Epithelial cell of esophagus (primary cell): ENCODE results near the gene PLVAP.

Source experiments
- DNase-seq: peaks from one replicate; pipeline ENCODE4 v3.0.0; 2010; ENCODE audit warnings: low read depth
- H3K4me3 ChIP-seq: 2 replicates; pipeline ENCODE4 v1.5.1; 2011; ENCODE audit warnings: mild to moderate bottlenecking, low read length, control low read depth
- CTCF ChIP-seq: IDR thresholded peaks from 2 replicates; pipeline ENCODE4 v1.5.1; 2011; ENCODE audit warnings: low read depth, mild to moderate bottlenecking, low read length, control low read depth, inconsistent platforms; ENCODE audit not compliant: insufficient read depth; ENCODE audit errors: missing control alignments

The PLVAP gene

GRCh38 chr19:17318966-17319365 lies 58.2 kb downstream of the PLVAP start:
- no peak for DNase-seq
- TF ChIP-seq CTCF, result no peak
- H3K4me3 ChIP-seq, result no peak overlapping the region

- H3K4me3 ChIP-seq, result no peak overlapping the region
- TF ChIP-seq CTCF, result no peak
- DNase-seq, result no peak
Measured at GRCh38 chr19:17314007-17314593, 63.0 kb downstream of the PLVAP start.

GRCh38 chr19:17312189-17313113 lies 64.7 kb downstream of the PLVAP start:
- no peak for DNase-seq
- TF ChIP-seq CTCF, result no peak
- no peak overlapping the region for H3K4me3 ChIP-seq

DNA sequence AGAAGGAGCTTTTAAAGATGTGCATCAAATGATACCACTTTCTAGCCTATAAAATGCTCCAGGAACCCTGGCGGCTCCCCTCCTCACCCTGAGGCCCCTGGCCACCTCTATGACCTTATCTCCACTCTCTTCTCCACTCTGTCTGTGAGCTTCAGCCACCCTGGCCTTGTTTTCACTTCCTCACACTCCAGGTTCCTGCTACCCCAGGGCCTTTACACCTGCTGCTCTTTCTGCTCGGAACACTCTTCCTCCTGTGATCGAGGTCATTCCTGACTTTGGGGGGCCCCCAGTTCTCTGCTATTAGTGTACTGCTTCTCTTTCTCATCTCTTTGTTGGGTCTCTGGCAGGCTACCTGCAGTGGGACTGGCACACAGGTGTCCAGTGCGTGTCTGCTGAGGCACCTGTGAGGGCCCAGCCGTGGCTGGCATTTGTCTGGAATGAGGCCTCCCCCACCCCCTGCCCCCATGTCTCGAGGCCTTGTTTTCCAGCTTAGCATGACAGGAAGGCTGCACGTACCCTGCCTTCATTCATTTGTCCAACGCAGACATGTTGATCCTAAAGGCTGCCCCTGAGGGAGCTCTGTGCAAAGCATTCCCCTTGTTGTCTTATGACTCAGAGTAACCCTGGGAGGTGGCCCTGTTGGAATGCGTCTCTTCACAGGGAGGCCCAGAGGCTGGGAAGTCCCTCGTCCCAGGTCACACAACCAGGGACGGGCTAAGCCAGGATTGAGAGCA lies 65.5 kb downstream of the PLVAP start:
- no peak overlapping the region for H3K4me3 ChIP-seq
- TF ChIP-seq CTCF, result no peak
- DNase-seq, result peak; percentile 77

DNA sequence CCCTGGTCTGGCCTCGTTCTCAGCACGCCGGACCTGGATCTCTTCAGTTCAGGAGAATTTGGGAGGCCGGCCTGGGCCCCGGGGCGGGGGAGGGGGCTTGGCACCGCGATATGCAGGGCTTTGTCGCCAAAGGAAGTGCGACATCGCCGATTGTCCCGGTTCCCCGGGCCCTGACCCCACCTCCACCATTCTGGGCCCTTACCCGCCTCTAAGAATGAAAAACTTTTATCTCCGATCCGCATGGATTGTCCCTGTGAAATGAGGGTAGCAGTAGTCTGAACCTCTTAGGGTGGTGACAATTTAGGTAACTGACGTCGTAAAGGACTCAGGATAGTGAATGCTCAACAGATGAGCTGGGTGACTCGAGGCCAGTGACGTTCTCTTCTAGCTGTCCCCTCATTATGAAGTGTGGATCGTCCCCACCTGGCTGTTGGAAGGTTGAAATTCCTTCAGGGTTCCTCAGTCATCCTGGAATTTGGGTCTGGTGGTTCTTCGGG lies 67.1 kb downstream of the PLVAP start:
- peak overlapping the region; percentile 82 for H3K4me3 ChIP-seq
- no peak for DNase-seq
- TF ChIP-seq CTCF, result no peak

DNA sequence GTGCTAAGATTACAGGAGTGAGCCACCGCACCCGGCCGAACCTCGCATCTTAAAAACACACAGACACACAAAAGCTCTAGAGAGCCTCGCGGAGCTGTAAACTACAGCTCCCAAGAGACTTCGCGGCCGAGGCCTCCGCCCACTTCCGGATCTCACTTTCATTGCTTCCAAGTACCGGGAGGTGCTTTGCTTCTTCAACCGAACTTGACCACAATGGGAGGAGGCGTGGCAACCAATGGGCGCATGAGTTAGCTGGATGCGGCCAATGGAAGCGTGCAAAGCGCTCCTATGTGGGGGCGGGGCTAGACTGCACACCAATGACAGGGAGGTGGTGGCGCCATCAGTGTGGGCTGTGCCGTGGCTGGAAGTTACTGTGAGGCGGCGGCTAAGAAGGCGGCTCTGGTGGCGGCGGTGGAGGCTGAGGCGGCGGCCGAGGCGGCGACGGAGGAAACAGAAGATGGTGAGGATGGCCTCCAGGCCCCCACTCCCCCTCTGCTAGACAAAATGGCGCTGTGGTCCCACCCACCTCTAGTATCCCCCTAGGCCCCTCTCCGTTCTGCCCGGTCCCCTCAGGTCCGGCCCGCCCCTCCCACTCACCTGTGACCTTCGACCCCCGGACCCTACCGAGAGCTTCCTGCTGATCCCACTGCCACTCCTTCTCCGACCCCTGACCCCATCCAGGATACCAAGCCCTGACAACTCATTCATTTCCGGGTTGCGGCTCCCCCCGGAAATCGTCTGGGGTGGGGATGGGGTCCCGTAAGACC lies 67.8 kb downstream of the PLVAP start, which contains the start of gene DDA1:
Gene DDA1, plus strand, starts transcription at position 366 of the 767 bp plus-strand sequence. Its CDS starts 92 bp downstream, at position 458.
- no peak for TF ChIP-seq CTCF
- peak within 1 kb of the TSS; percentile 82 for H3K4me3 ChIP-seq
- DNase-seq, result peak; percentile 100
